HL-60 (cell line): ENCODE data around the gene HOXB4.

Source experiments
- CTCF ChIP-seq: IDR thresholded peaks from one replicate; pipeline ENCODE4 v1.5.1; 2011; ENCODE audit warnings: low read length, control low read depth, inconsistent platforms; ENCODE audit not compliant: insufficient read depth
- SPI1 ChIP-seq: IDR thresholded peaks from 2 replicates; pipeline ENCODE4 v1.6.1; 2012; ENCODE audit warnings: low read depth, mild to moderate bottlenecking, borderline replicate concordance

DNA sequence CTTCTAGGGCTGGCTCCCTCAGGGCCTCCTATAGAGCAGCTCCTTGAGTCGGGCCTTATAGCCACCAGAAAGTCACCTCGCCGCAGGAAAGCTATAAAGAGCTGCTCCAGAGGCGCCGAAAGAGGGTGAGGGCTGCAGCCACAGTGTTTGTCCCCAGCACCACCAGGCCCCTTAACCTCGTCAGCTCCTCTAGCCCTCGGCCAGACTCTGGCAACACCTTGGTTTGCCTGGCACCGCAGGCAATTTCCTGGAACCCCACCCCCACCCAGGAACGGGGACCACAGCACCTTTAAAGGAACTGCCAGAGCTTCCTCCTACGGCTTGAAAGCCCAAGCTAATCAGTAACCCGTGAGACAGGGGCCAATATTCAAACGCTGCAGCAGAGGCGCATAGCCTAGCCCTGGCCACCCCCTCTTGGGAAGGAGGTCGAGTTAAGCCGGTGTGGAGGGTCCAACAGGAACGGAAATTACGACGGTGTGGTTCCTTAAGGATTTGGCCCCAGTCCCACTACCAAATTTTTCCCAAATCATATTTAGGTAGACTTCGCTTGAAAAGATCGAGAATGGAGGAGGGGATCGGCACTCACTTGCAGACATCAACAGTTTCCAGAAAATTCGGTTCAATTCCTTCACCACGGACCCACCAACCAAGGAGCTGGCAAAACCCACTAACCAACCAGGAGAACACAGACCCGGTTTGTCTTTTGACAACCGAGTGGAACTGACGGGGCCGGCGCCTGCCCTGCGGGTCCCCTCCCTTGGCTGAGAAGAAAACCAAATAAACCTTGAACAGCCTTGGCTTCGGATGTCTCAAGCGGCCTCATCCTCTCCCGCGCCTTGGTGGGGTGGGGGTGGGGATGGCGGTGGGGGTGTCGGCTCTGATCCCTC is 23.6 kb upstream of the HOXB4 start:
- TF ChIP-seq CTCF (no peak), SPI1 (no peak)
